HL-60 (cell line): ENCODE measurements around the gene ORC4.
A peak's percentile ranks its signal among the peaks of the same experiment; 100 is the strongest.
"Not testable (repeated sequence)": the region's sequence is repeated elsewhere in the genome, so short reads cannot be mapped to it uniquely, and the experiment has no call there.

Experiments
- DNase-seq, 2 experiments: peaks; one replicate each; pipeline ENCODE4 v3.0.0-alpha.2; 2010 to 2020; ENCODE audit warnings: low read depth in 1 of 2, low spot score in 1 of 2
- H3K27ac ChIP-seq: fragments of 250-450 bp; sonication (Bioruptor Pico); replicated peaks from 2 replicates; pipeline ENCODE4 v1.5.1; 2020; ENCODE audit warnings: mild to moderate bottlenecking, moderate library complexity
- H3K27me3 ChIP-seq: fragments of 250-450 bp; sonication (Bioruptor Pico); 2 replicates; pipeline ENCODE4 v1.5.1; 2021; ENCODE audit warnings: mild to moderate bottlenecking, moderate library complexity; ENCODE audit not compliant: insufficient read depth, poor library complexity, severe bottlenecking
- H3K4me3 ChIP-seq: replicated peaks from 2 replicates; pipeline ENCODE4 v1.5.1; 2011; ENCODE audit warnings: mild to moderate bottlenecking, control low read depth, low read length; ENCODE audit not compliant: insufficient read depth
- GABPA ChIP-seq: IDR thresholded peaks from 2 replicates; pipeline ENCODE4 v1.6.1; 2012; ENCODE audit warnings: low read depth
- POLR2AphosphoS5 ChIP-seq: IDR thresholded peaks from 2 replicates; pipeline ENCODE4 v1.6.1; 2012; ENCODE audit warnings: low read depth
- SPI1 ChIP-seq: IDR thresholded peaks from 2 replicates; pipeline ENCODE4 v1.6.1; 2012; ENCODE audit warnings: low read depth, mild to moderate bottlenecking, borderline replicate concordance
- TF ChIP-seq, protein P1 (sequence below): IDR thresholded peaks from 2 replicates; pipeline ENCODE4 v1.6.1; 2012; ENCODE audit warnings: low read depth; ENCODE audit not compliant: insufficient replicate concordance
- TF ChIP-seq, protein P2 (sequence below): IDR thresholded peaks from one replicate; pipeline ENCODE4 v1.5.1; 2011; ENCODE audit warnings: low read length, control low read depth, inconsistent platforms; ENCODE audit not compliant: insufficient read depth

The ORC4 gene

DNA sequence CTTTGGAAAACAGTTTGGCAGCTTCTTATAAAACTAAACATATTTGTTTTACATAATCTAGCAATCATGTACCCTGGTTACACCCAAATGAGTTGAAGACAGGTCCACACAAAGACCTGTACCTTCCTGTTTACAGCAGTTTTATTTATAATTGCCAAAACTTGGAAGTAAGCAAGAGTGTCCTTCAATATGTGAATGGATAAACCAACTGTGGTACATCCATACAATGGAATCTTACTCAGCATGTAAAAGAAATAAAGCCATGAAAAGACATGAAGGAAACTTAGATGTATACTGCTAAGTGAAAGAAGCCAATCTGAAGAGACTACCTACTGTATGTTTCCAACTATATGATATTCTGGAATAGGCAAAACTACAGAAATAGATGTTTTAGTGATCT, 23.7 kb downstream of the ORC4 start:
- no peak overlapping the region for H3K27ac ChIP-seq
- no peak for DNase-seq
- H3K4me3 ChIP-seq = no peak overlapping the region
- TF ChIP-seq POLR2AphosphoS5 = no peak
- TF ChIP-seq GABPA = no peak
- TF ChIP-seq, protein P1, sequence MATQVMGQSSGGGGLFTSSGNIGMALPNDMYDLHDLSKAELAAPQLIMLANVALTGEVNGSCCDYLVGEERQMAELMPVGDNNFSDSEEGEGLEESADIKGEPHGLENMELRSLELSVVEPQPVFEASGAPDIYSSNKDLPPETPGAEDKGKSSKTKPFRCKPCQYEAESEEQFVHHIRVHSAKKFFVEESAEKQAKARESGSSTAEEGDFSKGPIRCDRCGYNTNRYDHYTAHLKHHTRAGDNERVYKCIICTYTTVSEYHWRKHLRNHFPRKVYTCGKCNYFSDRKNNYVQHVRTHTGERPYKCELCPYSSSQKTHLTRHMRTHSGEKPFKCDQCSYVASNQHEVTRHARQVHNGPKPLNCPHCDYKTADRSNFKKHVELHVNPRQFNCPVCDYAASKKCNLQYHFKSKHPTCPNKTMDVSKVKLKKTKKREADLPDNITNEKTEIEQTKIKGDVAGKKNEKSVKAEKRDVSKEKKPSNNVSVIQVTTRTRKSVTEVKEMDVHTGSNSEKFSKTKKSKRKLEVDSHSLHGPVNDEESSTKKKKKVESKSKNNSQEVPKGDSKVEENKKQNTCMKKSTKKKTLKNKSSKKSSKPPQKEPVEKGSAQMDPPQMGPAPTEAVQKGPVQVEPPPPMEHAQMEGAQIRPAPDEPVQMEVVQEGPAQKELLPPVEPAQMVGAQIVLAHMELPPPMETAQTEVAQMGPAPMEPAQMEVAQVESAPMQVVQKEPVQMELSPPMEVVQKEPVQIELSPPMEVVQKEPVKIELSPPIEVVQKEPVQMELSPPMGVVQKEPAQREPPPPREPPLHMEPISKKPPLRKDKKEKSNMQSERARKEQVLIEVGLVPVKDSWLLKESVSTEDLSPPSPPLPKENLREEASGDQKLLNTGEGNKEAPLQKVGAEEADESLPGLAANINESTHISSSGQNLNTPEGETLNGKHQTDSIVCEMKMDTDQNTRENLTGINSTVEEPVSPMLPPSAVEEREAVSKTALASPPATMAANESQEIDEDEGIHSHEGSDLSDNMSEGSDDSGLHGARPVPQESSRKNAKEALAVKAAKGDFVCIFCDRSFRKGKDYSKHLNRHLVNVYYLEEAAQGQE = no peak
- TF ChIP-seq SPI1 = no peak
- TF ChIP-seq, protein P2, sequence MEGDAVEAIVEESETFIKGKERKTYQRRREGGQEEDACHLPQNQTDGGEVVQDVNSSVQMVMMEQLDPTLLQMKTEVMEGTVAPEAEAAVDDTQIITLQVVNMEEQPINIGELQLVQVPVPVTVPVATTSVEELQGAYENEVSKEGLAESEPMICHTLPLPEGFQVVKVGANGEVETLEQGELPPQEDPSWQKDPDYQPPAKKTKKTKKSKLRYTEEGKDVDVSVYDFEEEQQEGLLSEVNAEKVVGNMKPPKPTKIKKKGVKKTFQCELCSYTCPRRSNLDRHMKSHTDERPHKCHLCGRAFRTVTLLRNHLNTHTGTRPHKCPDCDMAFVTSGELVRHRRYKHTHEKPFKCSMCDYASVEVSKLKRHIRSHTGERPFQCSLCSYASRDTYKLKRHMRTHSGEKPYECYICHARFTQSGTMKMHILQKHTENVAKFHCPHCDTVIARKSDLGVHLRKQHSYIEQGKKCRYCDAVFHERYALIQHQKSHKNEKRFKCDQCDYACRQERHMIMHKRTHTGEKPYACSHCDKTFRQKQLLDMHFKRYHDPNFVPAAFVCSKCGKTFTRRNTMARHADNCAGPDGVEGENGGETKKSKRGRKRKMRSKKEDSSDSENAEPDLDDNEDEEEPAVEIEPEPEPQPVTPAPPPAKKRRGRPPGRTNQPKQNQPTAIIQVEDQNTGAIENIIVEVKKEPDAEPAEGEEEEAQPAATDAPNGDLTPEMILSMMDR = no peak
- H3K27me3 ChIP-seq = no peaks in the 10 kb centered on the region

DNA sequence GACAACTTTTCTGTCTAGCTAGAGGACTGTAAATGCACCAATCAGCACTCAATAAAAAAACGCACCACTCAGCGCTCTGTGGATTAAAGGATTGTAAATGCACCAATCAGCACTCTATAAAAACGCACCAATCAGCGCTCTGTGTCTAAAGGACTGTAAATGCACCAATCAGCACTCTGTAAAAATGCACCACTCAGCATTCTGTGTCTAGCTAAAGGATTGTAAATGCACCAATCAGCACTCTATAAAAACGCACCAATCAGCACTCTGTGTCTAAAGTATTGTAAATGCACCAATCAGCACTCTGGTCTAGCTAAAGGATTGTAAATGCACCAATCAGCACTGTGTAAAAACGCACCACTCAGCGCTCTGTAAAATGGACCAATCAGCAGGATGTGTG, 25.6 kb downstream of the ORC4 start:
- not testable (repeated sequence) for H3K27ac ChIP-seq, H3K4me3 ChIP-seq, DNase-seq, H3K27me3 ChIP-seq

DNA sequence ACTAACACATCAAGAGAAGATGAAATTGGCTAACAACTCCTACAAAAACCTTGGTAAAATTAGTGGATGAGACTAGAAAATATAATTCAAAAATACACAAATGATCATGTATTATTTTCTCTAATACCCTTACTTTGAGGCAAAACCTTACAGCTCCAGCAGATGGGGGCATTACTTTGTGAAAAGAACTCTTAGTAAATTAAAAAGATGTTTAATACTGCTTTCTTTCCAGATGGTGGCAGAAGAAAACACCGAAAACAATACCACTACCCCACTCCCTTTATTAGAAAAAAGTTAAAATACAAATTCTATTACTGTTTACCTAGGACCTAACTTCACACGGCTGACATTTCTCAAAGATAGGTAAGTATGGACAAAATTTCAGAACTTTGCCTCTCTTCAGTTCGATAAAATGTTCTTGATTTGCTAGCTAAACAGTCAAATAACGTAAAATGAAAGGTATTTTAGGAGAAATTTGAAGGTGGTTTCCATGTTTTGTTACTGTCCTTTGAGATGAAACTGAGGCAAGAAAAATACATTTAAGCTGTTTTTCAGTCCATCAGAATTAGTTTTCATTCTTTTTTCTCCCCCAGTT, 30.6 kb downstream of the ORC4 start:
- DNase-seq = peak in 1 of 2 experiments; percentile 19
- Histone ChIP-seq H3K27me3 (no peaks in the 10 kb centered on the region), H3K4me3 (no peak overlapping the region), H3K27ac (no peak overlapping the region)
- TF ChIP-seq POLR2AphosphoS5 (no peak), GABPA (no peak)
- TF ChIP-seq, protein P1 = no peak
- TF ChIP-seq, protein P2 = peak; percentile 20

DNA sequence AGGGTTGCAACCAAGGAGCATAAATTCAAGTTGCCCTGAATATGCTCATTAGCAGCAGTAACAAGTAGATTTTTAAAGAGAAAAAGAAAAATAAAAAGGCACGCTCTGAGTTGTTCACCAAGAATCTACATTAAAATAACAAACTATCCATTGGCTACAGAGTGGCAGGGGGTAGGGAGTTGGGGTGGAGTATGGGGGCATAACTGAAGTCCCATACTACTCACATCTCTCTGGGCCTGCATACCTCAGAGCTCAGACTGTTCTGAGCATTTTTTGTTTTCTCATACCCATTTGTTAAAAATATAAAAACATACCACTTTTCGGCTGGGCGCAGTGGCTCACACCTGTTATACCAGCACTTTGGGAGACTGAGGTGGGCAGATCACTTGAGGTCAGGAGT, 31.4 kb downstream of the ORC4 start:
- TF ChIP-seq POLR2AphosphoS5 (no peak), SPI1 (no peak), GABPA (no peak)
- TF ChIP-seq, protein P2 = no peak
- TF ChIP-seq, protein P1 = no peak
- H3K27ac ChIP-seq = no peak overlapping the region
- H3K27me3 ChIP-seq = no peaks in the 10 kb centered on the region
- no peak overlapping the region for H3K4me3 ChIP-seq
- no peak for DNase-seq
